NCI-H146 (cell line): Measurements from ENCODE around the gene MTR.

Source experiments
- DNase-seq: peaks from one replicate; lab custom pipeline; 2025; lab: John Stamatoyannopoulos, UW

Gene MTR

DNA sequence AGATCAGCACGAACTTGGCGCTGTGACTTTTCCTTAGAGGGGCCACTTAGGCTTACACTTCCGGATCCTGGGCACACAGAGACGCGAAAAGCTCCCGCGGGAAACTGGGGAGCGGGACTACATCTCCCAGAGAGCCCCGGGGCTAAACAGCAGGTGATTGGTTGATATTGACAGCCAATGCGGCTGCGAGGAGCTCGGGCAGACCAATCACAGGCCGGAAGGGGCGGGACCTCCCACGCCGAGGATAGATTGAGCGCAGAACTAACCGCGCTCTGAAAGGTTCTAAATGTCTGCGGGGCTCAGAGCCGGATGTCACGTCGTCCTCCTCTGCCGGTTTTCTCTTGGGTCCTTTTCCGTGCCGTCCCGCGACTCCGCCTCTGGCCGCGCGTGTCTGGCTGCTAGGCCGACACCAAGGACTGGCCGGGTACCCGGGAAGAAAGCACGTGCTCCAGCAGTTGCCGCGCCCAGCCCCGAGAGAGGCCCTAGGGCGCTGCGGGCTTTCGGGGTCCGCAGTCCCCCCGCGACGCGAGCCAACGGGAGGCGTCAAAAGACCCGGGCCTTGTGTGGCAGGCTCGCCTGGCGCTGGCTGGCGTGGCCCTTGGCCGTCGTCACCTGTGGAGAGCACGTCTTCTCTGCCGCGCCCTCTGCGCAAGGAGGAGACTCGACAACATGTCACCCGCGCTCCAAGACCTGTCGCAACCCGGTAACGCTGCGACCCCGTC is at the start of gene MTR:
Gene MTR (plus strand): TSS at position 258 of the 722 bp plus-strand sequence. CDS start 412 bp downstream, at position 670.
- peak; percentile 98 for DNase-seq

DNA sequence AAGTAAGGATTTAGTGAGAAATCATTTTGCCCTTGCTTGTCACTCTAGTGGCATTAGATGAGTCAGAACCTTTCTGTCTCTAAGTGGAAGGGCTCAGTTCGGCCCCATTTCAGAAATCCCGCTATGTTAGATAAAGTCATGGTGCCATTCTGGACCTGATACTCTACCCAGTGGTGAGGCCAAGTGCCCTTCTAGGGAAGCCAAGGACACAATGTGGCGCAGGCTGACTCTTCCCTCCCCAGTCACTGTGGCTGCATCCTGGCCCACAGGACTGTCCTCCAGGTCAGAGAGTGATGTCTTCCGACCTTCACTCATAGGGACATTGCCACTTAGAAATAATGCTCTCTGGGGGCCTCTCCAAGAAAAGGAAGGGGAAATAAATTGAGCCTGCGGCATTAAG is 48.3 kb upstream of the MTR start:
- no peak for DNase-seq

DNA sequence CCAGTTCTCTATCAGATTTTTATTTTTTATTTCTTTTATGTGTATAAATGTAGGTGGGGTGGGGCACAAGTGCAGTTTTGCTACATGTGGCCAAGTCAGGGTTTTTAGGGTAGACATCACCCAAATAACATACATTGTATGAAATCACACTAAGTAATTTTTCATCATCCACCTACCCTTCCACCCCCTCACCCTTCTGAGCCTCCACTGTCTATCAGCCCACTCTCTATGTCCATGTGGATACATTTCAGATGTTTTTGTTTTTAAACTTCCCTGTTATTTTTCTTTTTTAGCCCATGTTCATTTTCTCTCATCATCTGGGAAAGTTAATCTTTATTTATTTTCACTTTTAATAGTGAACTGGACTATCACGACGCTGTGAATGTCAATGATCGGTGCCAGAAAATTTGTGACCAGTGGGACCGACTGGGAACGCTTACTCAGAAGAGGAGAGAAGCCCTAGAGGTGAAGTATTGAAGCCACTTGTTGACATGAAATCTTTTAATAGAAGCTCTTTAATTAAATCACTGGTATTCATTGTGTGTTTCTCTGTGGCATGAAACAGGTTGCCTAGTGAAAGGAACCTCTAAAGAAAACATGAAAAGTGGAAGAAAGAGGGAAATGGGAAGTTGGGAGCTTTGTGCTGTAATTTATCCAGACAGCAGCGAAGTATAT is 47.6 kb upstream of the MTR start:
- no peak for DNase-seq

GRCh38 chr1:236748268-236748870 is 46.7 kb upstream of the MTR start:
- no peak for DNase-seq

DNA sequence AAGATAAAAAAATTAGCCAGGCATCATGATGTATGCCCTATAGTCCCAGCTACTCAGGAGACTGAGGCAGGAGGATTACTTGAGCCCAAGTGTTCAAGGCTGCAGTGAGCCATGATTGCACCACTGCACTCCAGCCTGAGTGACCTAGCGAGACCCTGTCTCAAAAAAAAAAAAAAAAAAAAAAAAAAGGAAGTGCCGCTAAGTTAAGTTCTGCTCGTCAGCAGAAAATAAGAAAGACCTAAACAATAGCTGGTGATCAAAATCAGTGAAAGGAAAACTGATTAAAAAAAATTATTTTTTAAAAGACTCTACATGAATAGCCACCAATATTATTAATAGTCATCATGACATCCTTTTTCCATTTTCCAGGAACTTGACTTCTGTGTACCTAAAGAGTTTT is 44.2 kb upstream of the MTR start:
- no peak for DNase-seq

- DNase-seq = no peak
These were observed 43.7 kb upstream of the MTR start for GRCh38 chr1:236751385-236751784.

- no peak for DNase-seq
These were observed 43.2 kb upstream of the MTR start for GRCh38 chr1:236751935-236752334.

- DNase-seq = peak; percentile 73
These were observed 41.6 kb upstream of the MTR start for GRCh38 chr1:236753516-236753915.

GRCh38 chr1:236753964-236754363 is 41.1 kb upstream of the MTR start:
- DNase-seq = peak; percentile 60

DNA sequence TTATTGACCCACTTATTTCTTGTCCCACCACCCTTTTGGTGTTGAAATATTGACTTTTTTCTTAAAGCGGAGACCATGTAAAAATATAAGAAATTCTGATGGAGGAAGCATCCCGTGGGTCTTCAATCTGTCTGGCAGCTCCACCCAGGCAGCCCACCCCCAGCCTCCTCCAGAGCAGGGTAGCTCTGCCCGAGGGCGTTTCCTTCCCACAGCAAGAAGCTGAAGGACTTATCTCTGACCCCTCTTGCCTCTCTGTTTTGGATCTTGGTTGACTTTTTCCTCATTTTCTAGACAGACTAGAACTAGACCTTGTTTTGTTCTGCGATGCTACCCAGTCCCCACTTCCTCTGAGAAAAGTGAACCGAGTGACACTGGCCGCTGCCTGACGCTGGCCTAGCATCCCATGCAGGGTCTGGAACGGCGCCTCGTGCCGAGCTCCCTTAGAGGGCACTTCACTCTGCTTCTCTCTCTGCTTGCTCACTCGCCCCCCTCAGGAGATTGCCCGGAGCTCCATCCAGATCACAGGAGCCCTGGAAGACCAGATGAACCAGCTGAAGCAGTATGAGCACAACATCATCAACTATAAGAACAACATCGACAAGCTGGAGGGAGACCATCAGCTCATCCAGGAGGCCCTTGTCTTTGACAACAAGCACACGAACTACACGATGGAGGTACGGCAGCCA is 40.4 kb upstream of the MTR start:
- no peak for DNase-seq

- DNase-seq = no peak
These were observed 37.5 kb upstream of the MTR start for GRCh38 chr1:236757640-236758039.

DNA sequence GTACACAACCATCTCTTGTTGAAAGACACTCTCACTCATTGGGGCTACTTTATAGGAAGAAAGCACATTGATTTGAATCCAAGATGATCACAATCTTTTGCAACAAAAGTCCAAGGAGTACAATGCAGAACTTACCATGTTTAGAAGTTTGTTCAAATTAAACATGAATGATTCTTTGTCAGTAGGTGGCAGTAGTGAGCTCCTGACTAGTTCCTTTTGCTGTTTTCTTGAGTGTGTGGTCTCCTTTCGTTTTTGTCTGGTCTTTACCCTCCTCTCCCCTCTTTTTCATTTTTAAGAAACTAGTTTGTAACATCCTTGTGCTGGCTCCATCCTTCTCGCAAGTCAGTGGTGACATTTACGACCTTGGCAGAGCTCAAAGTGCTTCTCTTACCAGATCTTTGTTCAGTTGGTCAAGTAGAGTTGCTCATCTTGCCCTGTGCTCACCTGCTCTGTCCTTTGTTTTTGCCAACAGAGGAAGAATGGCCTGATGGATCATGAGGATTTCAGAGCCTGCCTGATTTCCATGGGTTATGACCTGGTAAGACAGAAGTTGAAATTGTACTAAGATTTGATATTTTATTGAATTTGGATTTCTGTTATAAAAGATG is 35.7 kb upstream of the MTR start:
- no peak for DNase-seq

DNA sequence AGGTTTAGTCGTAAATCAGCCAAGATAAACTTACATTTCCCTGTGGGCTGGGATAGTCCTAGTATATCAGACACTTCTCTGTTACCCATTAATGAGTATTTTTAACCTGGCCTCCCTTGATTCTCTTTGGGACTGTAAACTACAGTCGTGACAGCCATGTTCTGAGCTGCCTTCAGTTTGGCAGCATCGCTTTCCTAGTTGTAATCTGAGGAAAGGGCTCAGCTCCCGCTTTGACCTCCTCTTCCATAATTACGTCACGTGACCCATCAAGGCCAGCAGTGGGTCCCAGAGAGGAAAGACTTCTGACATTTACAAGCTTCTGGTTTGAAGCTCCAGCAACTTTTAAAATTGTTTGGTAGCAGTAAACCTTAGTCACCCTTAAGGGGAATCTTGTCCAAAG is 34.6 kb upstream of the MTR start:
- no peak for DNase-seq

DNA sequence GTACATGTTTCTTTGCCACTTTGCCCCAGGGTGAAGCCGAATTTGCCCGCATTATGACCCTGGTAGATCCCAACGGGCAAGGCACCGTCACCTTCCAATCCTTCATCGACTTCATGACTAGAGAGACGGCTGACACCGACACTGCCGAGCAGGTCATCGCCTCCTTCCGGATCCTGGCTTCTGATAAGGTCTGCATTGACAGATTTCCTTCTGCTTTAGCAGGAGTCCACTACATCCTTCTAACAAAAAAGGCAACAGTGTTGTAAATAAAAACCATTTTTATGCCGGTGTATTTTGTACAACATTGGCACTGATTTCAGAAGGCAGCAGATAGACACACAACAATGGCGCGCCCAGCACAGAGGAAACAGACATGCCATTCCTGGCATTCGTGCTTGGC is 34.1 kb upstream of the MTR start:
- DNase-seq = no peak

DNA sequence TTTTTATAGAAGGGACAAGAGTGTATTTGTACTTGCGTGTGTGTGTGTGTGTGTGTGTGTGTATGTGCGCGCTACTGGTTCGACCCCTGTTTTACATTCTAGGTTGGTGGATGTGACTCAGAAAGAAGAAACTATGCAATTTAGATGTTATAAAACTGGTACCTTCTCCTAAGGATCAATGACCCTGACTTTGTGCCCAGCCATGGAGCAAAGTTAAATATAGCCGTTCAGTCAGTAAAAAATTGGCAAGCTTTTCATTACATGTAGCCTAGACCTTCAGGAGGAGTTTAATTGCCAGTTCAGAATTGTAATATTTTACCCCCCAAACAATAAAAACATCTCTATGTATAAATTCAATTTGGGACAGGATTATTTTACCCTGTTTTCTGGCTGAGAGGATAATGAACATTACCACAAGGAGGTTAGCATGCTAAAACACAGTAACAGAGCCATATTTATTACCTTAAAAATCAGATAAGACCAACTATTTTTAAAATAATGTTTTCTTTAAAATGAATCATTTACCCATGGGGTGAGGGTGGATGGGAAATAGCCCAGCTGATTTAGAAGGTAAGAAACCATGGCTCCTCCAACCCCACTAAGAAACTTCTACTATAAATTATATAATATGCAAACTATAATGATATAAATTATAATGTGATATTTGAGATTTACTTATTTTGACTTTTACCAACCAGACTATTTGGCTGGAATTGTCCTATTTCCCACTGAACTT is 33.5 kb upstream of the MTR start:
- no peak for DNase-seq

GRCh38 chr1:236762410-236762809 is 32.7 kb upstream of the MTR start:
- DNase-seq = no peak

DNA sequence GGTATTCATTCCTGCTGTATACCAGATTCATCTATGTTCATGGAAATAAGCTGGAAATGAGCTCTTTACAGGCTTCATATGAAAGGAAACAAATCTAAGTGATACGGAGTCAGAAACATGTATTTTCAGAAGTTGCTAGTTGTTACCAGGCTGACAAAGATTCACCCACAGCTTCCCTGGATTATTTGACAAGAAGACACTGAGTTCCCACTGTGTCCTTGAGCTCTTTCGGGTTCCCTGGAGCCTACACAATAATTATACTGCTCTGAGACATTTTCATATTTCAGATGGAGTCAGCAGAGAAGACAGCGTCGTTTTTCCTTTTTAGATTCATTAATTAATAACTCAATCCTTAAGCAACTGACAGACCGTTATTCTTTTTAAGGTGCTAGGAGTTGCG is 29.3 kb upstream of the MTR start:
- no peak for DNase-seq

DNA sequence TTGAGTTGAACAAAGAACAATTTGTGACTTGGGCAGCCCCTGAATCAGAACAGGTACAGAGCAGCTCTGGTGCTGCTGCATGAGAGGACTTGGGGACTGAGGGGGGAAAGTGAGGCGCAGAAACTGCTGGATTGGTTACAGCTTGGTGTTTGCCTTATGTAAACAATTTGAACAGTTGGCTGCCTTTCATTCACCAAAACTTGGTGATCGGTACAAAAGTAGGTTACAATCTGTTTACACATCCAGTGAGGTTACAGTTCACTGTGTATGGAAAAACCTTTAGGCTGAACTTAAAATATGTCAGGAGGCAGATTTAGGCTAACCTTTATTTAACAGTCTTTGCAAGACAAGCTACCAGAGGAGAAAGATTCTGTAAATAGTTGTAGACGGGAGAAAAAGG is 28.6 kb upstream of the MTR start:
- no peak for DNase-seq

DNA sequence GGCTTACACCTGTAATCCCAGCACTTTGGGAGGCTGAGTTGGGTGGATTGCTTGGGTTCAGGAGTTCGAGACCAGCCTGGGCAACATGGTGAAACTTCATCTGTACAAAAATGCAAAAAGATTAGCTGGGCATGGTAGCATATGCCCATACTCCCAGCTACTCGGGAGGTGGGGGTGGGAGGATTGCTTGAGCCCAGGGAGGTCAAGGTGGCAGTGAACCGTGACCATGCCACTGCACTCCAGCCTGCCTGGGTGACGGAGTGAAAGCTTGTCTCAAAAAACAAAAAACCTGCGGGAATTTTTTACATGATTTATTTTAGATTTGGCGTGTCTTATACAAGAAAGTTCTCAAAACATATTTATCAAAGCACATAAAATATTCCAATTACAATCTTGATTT is 27.8 kb upstream of the MTR start:
- DNase-seq = no peak

DNA sequence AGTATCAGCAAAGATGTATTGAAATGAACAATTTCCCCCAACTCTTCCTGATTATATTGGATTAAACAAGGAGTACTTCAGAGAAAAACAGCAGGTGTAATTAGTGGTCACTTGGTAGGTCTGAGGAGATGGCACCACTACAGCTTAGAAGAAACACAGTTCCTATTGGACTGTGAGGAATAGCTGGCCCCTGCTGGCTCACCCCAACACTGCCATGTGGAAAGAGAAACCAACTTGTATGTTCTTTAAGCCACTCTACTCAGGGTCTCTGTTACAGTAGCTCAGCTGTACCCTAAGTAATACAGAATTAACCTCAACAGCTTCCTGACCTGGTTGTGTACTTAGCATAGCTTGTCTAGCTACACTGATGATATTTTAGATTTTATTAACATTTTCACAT is 26.5 kb upstream of the MTR start:
- DNase-seq = no peak

DNA sequence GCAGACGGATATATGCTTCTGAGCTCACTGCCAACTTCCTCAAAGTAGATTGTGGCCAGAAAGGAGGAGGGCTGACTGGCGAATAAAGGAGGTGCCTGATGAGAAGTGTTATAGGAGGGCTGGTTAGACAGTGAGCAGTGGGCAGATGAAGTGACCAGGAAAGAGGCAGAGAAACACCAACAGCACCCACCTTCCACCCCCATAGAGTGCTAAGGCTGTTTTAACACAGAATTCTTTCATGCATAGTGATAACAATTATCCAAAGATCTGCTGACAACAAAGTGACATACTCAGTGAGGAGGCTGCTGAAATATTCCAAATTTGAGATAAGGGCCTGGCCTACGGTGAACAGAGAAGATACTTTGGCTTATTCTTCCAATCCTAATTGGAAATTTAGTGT is 21.2 kb upstream of the MTR start:
- DNase-seq = no peak

- DNase-seq = no peak
These were observed 20.2 kb upstream of the MTR start for GRCh38 chr1:236774926-236775325.
